ENCODE measurements around the gene PCSK1.

Gene PCSK1

DNA sequence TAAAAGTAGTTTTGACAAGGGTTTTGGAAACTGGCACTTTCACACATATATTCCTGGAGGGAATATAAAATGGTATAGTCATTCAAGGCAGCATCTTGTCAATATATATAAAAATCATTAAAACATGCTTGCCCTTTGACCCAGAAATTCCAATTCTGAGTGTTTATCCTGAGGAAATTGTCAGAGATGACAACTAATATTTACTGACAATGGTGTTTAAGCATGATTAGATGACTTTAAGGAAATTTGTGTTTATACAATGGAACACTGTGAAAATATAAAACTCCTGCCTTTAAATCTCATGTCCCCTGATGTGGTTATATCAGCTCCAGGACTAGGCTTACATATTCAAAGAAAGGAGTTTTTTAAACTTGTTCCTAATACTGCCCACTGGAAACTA, 25.6 kb downstream of the PCSK1 start:
- Histone ChIP-seq H2AFZ (ENCODE audit: low read depth, low read length) (no peak overlapping the region), H3K4me1 (ENCODE audit: insufficient read depth, low read length) (no peaks in the 10 kb centered on the region), H3K36me3 (ENCODE audit: insufficient read depth, low read length) (no peaks in the 10 kb centered on the region), H3K27me3 (ENCODE audit: insufficient read depth, low read length, poor library complexity) (peaks cover 24% of the 10 kb centered on the region), H3K4me3 (ENCODE audit: low read depth in 1 of 2, low read length in 2 of 2) (no peak overlapping the region), H3K9me3 (ENCODE audit: insufficient read depth, low read length, severe bottlenecking) (no peaks in the 10 kb centered on the region), H3K79me2 (ENCODE audit: insufficient read depth, low read length) (no peaks in the 10 kb centered on the region), H3K9ac (ENCODE audit: low read depth, low read length) (no peak overlapping the region), H3K4me2 (ENCODE audit: insufficient read depth, low read length) (no peak overlapping the region), H4K20me1 (ENCODE audit: insufficient read depth, low read length) (no peaks in the 10 kb centered on the region), H3K27ac (ENCODE audit: low read length) (no peak overlapping the region)
- no peak for ATAC-seq (ENCODE audit: insufficient read depth, low read depth)
- no peak for TF ChIP-seq EZH2 (IDR thresholded peaks at IDR 0.05; ENCODE audit: borderline replicate concordance, low read depth, low read length, severe bottlenecking)
- TF ChIP-seq, protein P1, sequence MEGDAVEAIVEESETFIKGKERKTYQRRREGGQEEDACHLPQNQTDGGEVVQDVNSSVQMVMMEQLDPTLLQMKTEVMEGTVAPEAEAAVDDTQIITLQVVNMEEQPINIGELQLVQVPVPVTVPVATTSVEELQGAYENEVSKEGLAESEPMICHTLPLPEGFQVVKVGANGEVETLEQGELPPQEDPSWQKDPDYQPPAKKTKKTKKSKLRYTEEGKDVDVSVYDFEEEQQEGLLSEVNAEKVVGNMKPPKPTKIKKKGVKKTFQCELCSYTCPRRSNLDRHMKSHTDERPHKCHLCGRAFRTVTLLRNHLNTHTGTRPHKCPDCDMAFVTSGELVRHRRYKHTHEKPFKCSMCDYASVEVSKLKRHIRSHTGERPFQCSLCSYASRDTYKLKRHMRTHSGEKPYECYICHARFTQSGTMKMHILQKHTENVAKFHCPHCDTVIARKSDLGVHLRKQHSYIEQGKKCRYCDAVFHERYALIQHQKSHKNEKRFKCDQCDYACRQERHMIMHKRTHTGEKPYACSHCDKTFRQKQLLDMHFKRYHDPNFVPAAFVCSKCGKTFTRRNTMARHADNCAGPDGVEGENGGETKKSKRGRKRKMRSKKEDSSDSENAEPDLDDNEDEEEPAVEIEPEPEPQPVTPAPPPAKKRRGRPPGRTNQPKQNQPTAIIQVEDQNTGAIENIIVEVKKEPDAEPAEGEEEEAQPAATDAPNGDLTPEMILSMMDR (IDR thresholded peaks at IDR 0.05; ENCODE audit: borderline replicate concordance, extremely low read depth, low read length, poor library complexity, severe bottlenecking): no peak
- no peak for DNase-seq

DNA sequence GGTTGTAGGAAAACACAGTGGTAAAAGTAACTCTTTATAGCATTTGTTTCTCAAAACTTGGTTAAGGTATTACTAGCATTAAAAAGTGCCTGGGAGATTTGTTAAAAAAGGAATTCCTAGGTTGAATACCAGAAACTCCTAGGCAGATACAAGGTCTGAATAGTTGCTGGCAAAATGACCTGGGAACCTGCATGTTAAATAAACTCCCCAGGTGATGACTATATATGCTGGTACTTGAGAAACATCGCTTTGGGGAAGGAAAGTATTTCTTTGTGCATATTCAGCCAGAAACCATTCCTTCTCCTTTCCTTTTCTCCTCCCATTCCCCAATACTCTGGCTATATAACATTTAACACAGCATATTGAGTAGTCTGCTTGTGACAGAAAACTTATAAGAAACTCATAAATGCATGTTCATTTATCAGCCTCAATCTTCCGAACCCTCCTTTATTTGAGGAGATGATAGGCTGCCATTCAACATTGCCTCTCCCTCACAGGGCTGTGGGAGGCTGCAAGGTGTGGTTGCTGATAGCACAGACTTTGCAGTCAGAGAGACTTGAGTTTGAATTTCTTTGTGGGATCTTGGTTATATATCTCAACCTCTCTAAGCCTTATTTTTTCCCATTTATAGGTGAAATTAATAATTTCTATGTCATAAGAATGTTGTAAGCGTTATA, 28.7 kb downstream of the PCSK1 start:
- no peak for DNase-seq
- Histone ChIP-seq H3K79me2 (ENCODE audit: insufficient read depth, low read length) (no peaks in the 10 kb centered on the region), H4K20me1 (ENCODE audit: insufficient read depth, low read length) (no peaks in the 10 kb centered on the region), H3K4me3 (ENCODE audit: low read depth in 1 of 2, low read length in 2 of 2) (no peak overlapping the region), H3K4me1 (ENCODE audit: insufficient read depth, low read length) (no peaks in the 10 kb centered on the region), H3K27me3 (ENCODE audit: insufficient read depth, low read length, poor library complexity) (peaks cover 26% of the 10 kb centered on the region), H3K9me3 (ENCODE audit: insufficient read depth, low read length, severe bottlenecking) (no peaks in the 10 kb centered on the region), H3K36me3 (ENCODE audit: insufficient read depth, low read length) (no peaks in the 10 kb centered on the region), H2AFZ (ENCODE audit: low read depth, low read length) (no peak overlapping the region), H3K27ac (ENCODE audit: low read length) (no peak overlapping the region), H3K9ac (ENCODE audit: low read depth, low read length) (no peak overlapping the region), H3K4me2 (ENCODE audit: insufficient read depth, low read length) (no peak overlapping the region)
- TF ChIP-seq, protein P1 (IDR thresholded peaks at IDR 0.05; ENCODE audit: borderline replicate concordance, extremely low read depth, low read length, poor library complexity, severe bottlenecking): no peak
- TF ChIP-seq EZH2 (IDR thresholded peaks at IDR 0.05; ENCODE audit: borderline replicate concordance, low read depth, low read length, severe bottlenecking): no peak
- no peak for ATAC-seq (ENCODE audit: insufficient read depth, low read depth)

DNA sequence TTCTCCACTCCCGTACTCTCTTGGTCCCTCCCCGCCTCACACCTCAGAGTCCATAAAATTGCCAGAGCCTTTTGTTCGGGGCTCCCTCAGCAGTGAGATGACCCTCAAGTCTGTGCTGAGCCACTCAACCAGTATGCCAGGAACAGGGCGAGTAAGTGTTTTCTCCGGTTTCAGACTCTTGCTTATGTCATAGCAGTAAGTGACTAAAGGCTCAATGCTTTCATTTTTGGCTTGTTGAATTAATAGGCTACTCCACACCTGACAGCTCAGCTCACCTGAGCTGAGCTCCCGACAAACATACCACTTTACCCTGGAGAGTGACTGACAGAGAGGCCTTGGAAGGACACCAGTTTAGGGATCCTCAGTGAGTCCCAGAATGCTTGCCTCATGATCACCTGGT, 30.5 kb downstream of the PCSK1 start:
- Histone ChIP-seq H3K9me3 (ENCODE audit: insufficient read depth, low read length, severe bottlenecking) (no peaks in the 10 kb centered on the region), H3K4me2 (ENCODE audit: insufficient read depth, low read length) (no peak overlapping the region), H4K20me1 (ENCODE audit: insufficient read depth, low read length) (no peaks in the 10 kb centered on the region), H3K27ac (ENCODE audit: low read length) (no peak overlapping the region), H3K27me3 (ENCODE audit: insufficient read depth, low read length, poor library complexity) (peaks cover 24% of the 10 kb centered on the region), H3K36me3 (ENCODE audit: insufficient read depth, low read length) (no peaks in the 10 kb centered on the region), H3K4me3 (ENCODE audit: low read depth in 1 of 2, low read length in 2 of 2) (no peak overlapping the region), H3K9ac (ENCODE audit: low read depth, low read length) (no peak overlapping the region), H3K4me1 (ENCODE audit: insufficient read depth, low read length) (no peaks in the 10 kb centered on the region), H3K79me2 (ENCODE audit: insufficient read depth, low read length) (no peaks in the 10 kb centered on the region), H2AFZ (ENCODE audit: low read depth, low read length) (no peak overlapping the region)
- TF ChIP-seq, protein P1 (IDR thresholded peaks at IDR 0.05; ENCODE audit: borderline replicate concordance, extremely low read depth, low read length, poor library complexity, severe bottlenecking): no peak
- no peak for TF ChIP-seq EZH2 (IDR thresholded peaks at IDR 0.05; ENCODE audit: borderline replicate concordance, low read depth, low read length, severe bottlenecking)
- DNase-seq (no peak), ATAC-seq (ENCODE audit: insufficient read depth, low read depth) (no peak)
